Loucy (cell line): ENCODE results near the gene UTY.

Experiments used
- EZH2phosphoT487 ChIP-seq: fragments of 200-600 bp; IDR thresholded peaks from 2 replicates; pipeline ENCODE4 v1.6.1; 2018; ENCODE audit warnings: antibody characterized with exemption, mild to moderate bottlenecking, moderate library complexity, borderline replicate concordance
- TF ChIP-seq, protein P1 (sequence below): fragments of 200-600 bp; sonication (generic); conservative IDR thresholded peaks from 2 replicates; pipeline ENCODE4 v1.5.1; 2014; ENCODE audit warnings: mild to moderate bottlenecking, antibody characterized with exemption, low read length

DNA sequence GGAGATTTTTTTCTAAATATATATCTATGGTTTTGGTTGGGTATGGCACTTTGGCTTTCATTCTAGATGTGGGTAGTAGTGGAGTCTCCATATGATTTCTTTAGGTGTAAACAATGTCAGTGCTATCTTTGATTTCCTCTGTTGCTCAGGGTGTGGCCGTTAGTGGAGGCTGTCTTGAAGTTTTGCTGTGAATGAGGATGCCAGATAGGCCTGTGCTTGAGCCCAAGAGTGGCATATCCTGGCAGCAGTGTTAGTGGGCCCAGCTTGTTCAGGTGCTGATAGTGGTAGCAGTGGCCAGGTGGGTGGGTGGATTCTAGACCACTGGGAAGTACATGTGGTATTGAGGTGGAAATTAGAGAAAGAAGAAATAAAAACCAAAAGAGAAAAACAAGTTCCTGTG lies 8.9 kb upstream of the UTY start:
- TF ChIP-seq, protein P1, sequence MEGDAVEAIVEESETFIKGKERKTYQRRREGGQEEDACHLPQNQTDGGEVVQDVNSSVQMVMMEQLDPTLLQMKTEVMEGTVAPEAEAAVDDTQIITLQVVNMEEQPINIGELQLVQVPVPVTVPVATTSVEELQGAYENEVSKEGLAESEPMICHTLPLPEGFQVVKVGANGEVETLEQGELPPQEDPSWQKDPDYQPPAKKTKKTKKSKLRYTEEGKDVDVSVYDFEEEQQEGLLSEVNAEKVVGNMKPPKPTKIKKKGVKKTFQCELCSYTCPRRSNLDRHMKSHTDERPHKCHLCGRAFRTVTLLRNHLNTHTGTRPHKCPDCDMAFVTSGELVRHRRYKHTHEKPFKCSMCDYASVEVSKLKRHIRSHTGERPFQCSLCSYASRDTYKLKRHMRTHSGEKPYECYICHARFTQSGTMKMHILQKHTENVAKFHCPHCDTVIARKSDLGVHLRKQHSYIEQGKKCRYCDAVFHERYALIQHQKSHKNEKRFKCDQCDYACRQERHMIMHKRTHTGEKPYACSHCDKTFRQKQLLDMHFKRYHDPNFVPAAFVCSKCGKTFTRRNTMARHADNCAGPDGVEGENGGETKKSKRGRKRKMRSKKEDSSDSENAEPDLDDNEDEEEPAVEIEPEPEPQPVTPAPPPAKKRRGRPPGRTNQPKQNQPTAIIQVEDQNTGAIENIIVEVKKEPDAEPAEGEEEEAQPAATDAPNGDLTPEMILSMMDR = no peak
- no peak for TF ChIP-seq EZH2phosphoT487
